Memory B cell (primary cell): ENCODE results near the gene IL1RAPL1.
"Not testable (repeated sequence)": the region's sequence is repeated elsewhere in the genome, so short reads cannot be mapped to it uniquely, and the experiment has no call there.

Source experiments
- ATAC-seq: fragments of 150-1000 bp; cut with Tn5 transposase; 2 replicates; pipeline ENCODE4 v1.10.0; 2021; ENCODE audit warnings: low read depth, mild to moderate bottlenecking, moderate library complexity
- DNase-seq, 2 donors: peaks; one replicate each; pipeline ENCODE4 v3.0.0; 2022; ENCODE audit warnings: low spot score in 2 of 2
- H3K27ac Mint-ChIP-seq: one replicate; pipeline ENCODE4 v1.8.0; 2022; ENCODE audit warnings: mild to moderate bottlenecking, moderate library complexity, mixed read lengths
- H3K27me3 Mint-ChIP-seq: one replicate; pipeline ENCODE4 v1.8.0; 2022; ENCODE audit warnings: mixed read lengths
- H3K36me3 Mint-ChIP-seq: one replicate; pipeline ENCODE4 v1.8.0; 2022; ENCODE audit warnings: mild to moderate bottlenecking, mixed read lengths
- H3K4me1 Mint-ChIP-seq: one replicate; pipeline ENCODE4 v1.8.0; 2022; ENCODE audit warnings: mixed read lengths
- H3K4me3 Mint-ChIP-seq: one replicate; pipeline ENCODE4 v1.8.0; 2022; ENCODE audit warnings: mild to moderate bottlenecking, moderate library complexity, mixed read lengths
- H3K9me3 Mint-ChIP-seq: one replicate; pipeline ENCODE4 v1.8.0; 2022; ENCODE audit warnings: mixed read lengths

IL1RAPL1 gene

DNA sequence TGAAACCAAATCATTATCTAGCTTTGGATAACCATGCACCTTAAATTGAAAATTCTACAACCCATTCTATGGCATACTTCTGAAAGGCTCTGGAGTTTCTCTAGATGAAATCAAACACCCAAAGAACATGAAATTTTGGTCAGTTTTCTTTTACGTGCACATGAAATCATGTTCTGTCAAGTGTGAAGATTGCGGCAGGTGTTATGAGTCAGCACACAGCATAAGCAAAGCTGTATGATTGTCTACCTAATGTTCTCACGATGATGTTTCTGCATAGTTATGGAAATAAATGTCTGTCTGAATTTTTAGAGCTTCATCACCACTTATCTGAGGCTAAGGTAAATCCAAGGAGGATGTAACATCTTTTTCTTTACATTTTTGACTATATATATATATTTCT is 495.3 kb downstream of the IL1RAPL1 start:
- H3K27me3 Mint-ChIP-seq, result no peaks in the 10 kb centered on the region
- no peak overlapping the region for H3K27ac Mint-ChIP-seq
- no peaks in the 10 kb centered on the region for H3K36me3 Mint-ChIP-seq
- DNase-seq, result no peak
- peaks cover 4% of the 10 kb centered on the region for H3K9me3 Mint-ChIP-seq
- no peak overlapping the region for H3K4me3 Mint-ChIP-seq
- no peak for ATAC-seq
- H3K4me1 Mint-ChIP-seq, result no peaks in the 10 kb centered on the region

DNA sequence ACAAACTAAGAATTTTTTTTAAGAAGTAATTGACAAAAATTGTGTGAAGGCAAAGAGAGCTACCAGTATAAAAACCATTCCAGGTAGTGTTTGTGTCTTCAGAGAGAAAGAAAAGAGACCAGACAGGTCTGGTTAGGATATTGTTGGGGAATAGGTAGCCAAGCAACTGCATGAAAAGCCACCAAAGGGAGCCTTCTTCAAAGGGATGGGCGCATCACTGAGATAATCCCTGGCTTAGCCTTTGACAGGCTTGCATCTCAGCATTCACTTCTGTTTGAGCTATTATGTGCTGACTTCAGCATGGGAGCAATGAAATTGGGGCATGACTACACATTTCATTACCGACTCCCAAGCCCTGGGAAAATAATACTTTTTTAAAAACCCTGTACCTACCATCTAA is 496.6 kb downstream of the IL1RAPL1 start:
- no peak overlapping the region for H3K4me3 Mint-ChIP-seq
- no peaks in the 10 kb centered on the region for H3K27me3 Mint-ChIP-seq
- H3K9me3 Mint-ChIP-seq, result peaks cover 2% of the 10 kb centered on the region
- DNase-seq, result no peak
- no peak for ATAC-seq
- H3K4me1 Mint-ChIP-seq, result no peaks in the 10 kb centered on the region
- H3K27ac Mint-ChIP-seq, result no peak overlapping the region
- no peaks in the 10 kb centered on the region for H3K36me3 Mint-ChIP-seq

DNA sequence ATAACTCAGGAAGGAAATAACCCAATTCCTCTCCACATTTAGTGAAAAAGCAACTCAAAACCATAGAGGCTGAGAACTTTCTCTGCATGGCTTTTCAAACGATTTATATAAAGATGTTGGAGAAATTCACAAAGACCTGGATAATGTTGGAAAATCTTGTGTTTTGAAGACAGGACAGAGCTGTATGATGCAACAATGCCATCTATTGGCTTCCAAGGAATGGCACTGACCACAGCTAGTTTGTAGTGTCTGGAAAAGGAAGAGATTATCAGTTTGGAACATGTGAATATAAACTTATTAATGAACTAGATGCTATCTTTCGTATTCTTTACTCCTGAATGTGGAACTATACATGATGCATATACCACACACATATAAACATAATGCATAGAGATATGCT is 503.6 kb downstream of the IL1RAPL1 start:
- ATAC-seq (no peak), DNase-seq (no peak)
- Mint-ChIP-seq H3K4me3 (no peak overlapping the region), H3K4me1 (no peaks in the 10 kb centered on the region), H3K36me3 (no peaks in the 10 kb centered on the region), H3K27me3 (no peaks in the 10 kb centered on the region), H3K27ac (no peak overlapping the region), H3K9me3 (no peaks in the 10 kb centered on the region)

DNA sequence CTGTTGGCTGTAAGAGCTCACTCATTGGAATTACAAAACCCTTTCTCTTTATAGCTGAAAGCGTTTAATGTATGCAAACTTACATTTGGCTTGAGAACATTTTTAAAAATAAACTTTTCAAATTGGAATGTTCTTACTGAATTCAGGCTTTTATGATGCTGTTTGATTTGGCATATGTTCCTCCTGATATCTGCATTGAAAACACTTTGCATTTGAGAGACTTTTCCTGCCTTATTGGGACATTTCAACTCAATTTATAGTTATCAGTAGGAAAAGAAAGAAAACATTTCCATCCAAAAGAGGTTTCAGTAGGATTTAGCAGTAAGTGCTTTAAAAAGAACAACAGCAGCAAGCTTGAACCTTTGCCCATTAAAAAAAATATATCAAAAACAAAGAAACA is 520.0 kb downstream of the IL1RAPL1 start:
- ATAC-seq, result no peak
- H3K27me3 Mint-ChIP-seq, result no peaks in the 10 kb centered on the region

DNA sequence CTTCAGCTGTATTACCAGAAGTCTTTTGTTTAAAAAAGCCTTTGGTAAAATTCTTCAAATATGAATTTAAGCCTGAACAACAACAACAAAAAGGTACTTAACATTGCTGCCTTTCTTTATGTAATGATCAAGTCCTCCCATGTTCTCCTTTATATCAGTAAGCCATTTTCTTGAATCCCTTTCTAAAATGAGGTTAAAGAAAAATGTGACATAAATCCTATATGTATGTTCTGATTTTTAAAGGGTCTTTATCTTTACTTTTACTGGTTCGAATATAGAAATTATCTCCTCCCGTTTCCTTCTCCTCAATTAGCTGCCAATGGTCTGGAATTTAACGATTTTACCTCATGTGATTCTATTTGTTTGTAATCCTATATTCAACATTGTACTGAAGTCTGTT is 522.8 kb downstream of the IL1RAPL1 start:
- Mint-ChIP-seq H3K4me3 (no peak overlapping the region), H3K27me3 (no peaks in the 10 kb centered on the region), H3K4me1 (no peaks in the 10 kb centered on the region), H3K9me3 (no peaks in the 10 kb centered on the region), H3K36me3 (no peaks in the 10 kb centered on the region), H3K27ac (no peak overlapping the region)
- ATAC-seq, result no peak
- no peak for DNase-seq

More for the DNA sequence above, 520.0 kb downstream of the IL1RAPL1 start:
- no peaks in the 10 kb centered on the region for H3K9me3 Mint-ChIP-seq
- H3K27ac Mint-ChIP-seq, result no peak overlapping the region
- DNase-seq, result no peak
- H3K36me3 Mint-ChIP-seq, result no peaks in the 10 kb centered on the region
- no peaks in the 10 kb centered on the region for H3K4me1 Mint-ChIP-seq
- no peak overlapping the region for H3K4me3 Mint-ChIP-seq

DNA sequence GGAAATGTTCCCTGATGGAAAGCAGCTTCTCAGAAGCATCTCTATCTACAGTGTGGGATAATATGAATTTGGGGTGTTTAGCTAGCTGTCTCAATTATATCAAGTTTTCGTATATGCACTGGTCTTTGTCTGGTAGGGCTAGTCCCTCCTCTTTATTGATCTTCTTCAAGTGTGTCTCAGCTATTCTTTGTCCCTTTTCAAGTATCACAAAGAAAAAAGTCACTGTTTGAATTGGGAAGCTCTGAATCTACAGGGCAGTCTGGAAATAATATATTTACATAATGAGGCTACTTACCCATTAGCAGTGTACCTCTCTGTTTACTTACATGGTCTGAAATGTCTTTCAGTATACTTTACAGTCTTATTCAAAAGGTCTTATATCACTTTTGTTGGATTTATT is 526.0 kb downstream of the IL1RAPL1 start:
- H3K4me1 Mint-ChIP-seq, result no peaks in the 10 kb centered on the region
- ATAC-seq (no peak), DNase-seq (no peak)
- H3K9me3 Mint-ChIP-seq, result peaks cover 1% of the 10 kb centered on the region
- no peaks in the 10 kb centered on the region for H3K36me3 Mint-ChIP-seq
- no peaks in the 10 kb centered on the region for H3K27me3 Mint-ChIP-seq
- no peak overlapping the region for H3K4me3 Mint-ChIP-seq
- H3K27ac Mint-ChIP-seq, result no peak overlapping the region

DNA sequence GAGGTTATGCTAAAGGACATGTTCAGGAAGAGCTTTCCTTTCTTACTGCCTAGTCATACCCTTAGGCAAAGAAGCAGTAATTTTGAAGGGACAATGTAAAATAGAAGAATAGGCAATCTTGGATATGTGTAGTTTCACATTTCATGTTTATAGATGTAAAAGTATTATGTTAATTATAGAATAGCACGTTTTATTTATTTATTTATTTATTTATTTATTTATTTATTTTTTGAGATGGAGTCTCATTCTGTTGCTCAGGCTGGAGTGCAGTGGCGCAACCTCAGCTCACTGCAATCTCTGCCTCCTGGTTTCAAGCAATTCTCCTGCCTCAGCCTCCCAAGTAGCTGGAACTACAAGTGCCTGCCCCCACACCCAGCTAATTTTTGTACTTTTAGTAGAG is 535.6 kb downstream of the IL1RAPL1 start:
- not testable (repeated sequence) for H3K4me3 Mint-ChIP-seq, H3K9me3 Mint-ChIP-seq, H3K36me3 Mint-ChIP-seq, H3K4me1 Mint-ChIP-seq, H3K27ac Mint-ChIP-seq, ATAC-seq, DNase-seq, H3K27me3 Mint-ChIP-seq

DNA sequence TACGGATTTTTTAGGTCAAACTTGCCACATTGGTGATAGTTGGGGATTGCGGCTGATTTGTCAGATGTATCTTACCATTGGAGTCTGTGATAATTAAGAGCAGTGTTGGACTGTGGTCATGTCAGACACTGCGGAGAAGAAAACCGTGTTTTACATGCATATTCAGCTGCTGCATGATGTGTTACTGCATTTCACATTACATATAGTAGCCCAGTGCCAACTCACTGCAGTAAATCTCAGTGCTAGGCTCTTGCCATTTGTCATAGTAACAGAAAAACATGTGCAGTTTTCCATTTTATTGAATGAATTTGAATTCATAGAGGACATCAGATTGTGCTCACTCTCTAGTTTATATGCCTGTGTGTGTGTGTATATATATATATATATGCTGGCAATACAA is 543.7 kb downstream of the IL1RAPL1 start:
- ATAC-seq, result no peak
- Mint-ChIP-seq H3K9me3 (no peaks in the 10 kb centered on the region), H3K4me3 (no peak overlapping the region), H3K27ac (no peak overlapping the region), H3K36me3 (no peaks in the 10 kb centered on the region), H3K27me3 (no peaks in the 10 kb centered on the region), H3K4me1 (no peaks in the 10 kb centered on the region)
- DNase-seq, result no peak

DNA sequence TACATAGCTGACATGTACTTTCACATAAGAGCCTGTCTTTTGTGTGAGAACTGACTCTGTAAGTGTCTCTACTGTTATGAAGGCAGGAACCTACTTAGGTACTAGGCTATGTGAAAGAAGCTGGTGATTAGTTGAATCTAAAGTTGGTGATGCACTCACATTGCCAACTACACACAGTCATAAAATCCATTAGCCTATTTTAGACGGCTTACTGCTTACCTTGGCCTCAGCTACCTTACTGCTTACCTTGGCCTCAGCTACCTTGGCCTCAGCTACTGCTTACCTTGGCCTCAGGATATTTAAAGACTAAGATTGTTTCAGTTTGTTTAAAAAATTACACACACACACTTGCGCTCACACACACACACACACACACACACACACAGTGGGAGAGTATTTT is 549.7 kb downstream of the IL1RAPL1 start:
- Mint-ChIP-seq H3K27me3 (no peaks in the 10 kb centered on the region), H3K27ac (no peak overlapping the region), H3K9me3 (no peaks in the 10 kb centered on the region), H3K36me3 (no peaks in the 10 kb centered on the region), H3K4me1 (no peaks in the 10 kb centered on the region), H3K4me3 (no peak overlapping the region)
- no peak for ATAC-seq
- no peak for DNase-seq

DNA sequence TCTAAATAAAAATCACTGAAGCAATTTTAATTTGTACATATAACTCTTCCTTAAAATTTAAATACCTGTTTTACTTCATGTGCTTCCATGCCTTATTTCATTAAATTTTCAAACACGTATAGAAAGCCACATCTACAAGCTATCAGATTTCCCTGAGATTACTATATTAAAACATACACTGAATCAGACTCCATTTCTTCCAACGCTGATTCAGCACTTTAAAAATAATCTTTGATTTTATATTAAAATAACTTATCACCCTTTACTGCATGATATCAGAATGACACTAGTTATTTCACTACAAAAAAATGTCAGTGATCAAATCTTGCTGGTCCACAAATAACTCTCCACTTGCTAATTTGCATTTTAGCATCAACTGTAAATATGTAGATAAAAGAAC is 550.8 kb downstream of the IL1RAPL1 start:
- DNase-seq (no peak), ATAC-seq (no peak)
- H3K27me3 Mint-ChIP-seq, result no peaks in the 10 kb centered on the region
- H3K27ac Mint-ChIP-seq, result no peak overlapping the region
- H3K4me3 Mint-ChIP-seq, result no peak overlapping the region
- no peaks in the 10 kb centered on the region for H3K36me3 Mint-ChIP-seq
- no peaks in the 10 kb centered on the region for H3K9me3 Mint-ChIP-seq
- no peaks in the 10 kb centered on the region for H3K4me1 Mint-ChIP-seq

DNA sequence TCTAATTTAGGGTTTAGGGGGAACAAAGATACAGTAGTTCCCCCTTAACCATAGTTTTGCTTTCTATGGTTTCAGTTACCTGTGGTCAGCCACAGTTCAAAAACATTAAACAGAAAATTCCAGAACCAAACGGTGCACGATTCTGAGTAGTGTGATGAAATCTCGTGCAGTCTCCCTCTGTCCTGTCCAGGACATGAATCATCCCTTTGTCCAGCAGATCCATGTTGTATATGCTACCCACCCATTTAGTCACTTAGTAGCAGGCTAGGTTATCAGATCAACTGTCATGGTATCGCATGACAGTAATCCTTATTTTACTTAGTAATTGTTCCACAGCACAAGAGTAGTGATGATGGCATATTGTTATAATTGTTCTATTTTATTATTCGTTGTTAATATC is 556.1 kb downstream of the IL1RAPL1 start:
- Mint-ChIP-seq H3K27ac (no peak overlapping the region), H3K4me1 (no peaks in the 10 kb centered on the region)

DNA sequence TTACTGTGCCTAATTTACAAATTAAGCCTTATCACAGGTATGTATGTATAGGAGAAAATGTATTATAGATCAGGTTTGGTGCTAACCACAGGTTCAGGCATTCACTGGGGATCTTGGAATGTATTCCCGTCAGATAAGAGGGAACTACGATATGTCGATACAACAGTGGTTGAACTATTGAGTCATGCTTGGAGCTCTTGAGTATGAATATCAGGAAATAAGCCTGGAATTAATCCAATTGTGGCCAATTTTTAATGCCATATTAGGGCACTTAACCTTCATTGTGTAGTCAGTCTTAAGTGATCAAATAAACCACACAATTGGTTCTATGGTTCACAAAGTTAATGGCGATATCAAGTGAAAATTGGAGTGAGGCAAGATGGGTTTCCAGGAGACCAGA is 556.5 kb downstream of the IL1RAPL1 start:
- Mint-ChIP-seq H3K4me3 (no peak overlapping the region), H3K9me3 (peaks cover 4% of the 10 kb centered on the region), H3K27ac (no peak overlapping the region), H3K36me3 (no peaks in the 10 kb centered on the region), H3K27me3 (no peaks in the 10 kb centered on the region), H3K4me1 (no peaks in the 10 kb centered on the region)
- no peak for ATAC-seq
- no peak for DNase-seq

More for the DNA sequence above, 556.1 kb downstream of the IL1RAPL1 start:
- H3K36me3 Mint-ChIP-seq, result no peaks in the 10 kb centered on the region
- peaks cover 4% of the 10 kb centered on the region for H3K9me3 Mint-ChIP-seq
- DNase-seq (no peak), ATAC-seq (no peak)
- H3K4me3 Mint-ChIP-seq, result no peak overlapping the region
- no peaks in the 10 kb centered on the region for H3K27me3 Mint-ChIP-seq

DNA sequence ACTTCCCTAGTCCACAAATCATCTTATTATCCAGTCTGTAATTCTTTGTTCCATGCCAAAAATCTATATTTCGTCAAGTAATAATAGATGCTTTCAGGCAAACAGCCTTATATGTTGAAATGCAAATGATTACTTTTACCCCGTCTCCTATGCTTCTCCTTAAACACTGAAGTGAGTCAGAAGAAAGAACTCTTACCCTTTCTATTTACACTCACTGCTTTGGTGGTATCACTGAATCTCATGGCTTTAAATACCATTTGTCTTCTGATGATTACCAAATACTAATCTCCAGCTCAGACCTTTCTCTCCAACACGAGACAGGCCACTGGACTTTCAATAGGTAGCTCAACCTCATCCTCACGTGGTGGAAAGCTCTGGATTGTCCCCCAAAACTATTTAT is 558.1 kb downstream of the IL1RAPL1 start:
- Mint-ChIP-seq H3K27me3 (no peaks in the 10 kb centered on the region), H3K4me3 (no peak overlapping the region), H3K36me3 (no peaks in the 10 kb centered on the region), H3K9me3 (peaks cover 4% of the 10 kb centered on the region), H3K4me1 (no peaks in the 10 kb centered on the region), H3K27ac (no peak overlapping the region)
- ATAC-seq, result no peak
- no peak for DNase-seq

DNA sequence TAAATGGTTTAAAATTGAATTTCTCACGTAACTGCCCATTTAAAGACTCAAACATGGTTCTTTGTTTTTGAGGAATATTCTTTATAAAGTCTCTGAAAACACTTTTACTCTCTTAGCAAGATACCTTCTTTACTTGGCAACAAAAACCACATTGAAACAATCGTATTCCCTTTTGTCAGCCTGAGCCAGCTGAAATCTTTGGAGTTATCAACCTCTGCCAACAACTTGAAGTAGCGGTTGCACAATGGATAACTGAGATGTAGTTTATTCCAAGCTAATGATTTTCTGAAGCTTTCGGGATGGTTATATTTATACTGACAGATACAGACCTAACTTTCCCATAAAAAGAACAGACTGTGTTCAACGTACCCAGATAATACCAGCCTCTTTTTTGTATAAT is 561.3 kb downstream of the IL1RAPL1 start:
- Mint-ChIP-seq H3K4me1 (no peaks in the 10 kb centered on the region), H3K27me3 (no peaks in the 10 kb centered on the region), H3K9me3 (peaks cover 4% of the 10 kb centered on the region), H3K4me3 (no peak overlapping the region), H3K27ac (no peak overlapping the region), H3K36me3 (no peaks in the 10 kb centered on the region)
- ATAC-seq (no peak), DNase-seq (no peak)

DNA sequence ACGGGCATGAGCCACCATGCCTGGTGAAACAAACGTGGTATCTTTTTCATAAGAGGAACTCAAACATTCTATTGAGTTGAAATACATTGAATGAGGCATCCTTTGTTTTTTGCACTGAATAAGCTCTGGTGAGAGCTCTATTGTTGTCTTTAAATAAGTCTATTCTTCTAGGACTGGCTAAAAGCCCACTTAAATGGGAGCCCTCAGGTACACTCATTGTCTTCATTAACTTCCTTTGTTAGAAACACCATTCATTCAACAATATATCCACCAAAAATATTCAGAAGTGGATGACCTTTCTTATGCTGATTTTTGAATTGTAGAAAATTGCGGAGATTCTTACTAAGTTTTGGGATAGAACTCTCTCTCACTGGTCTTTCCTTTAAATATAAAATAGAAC is 568.0 kb downstream of the IL1RAPL1 start:
- no peak for ATAC-seq
- no peaks in the 10 kb centered on the region for H3K36me3 Mint-ChIP-seq
- H3K4me1 Mint-ChIP-seq, result no peaks in the 10 kb centered on the region
- no peak for DNase-seq
- H3K27me3 Mint-ChIP-seq, result no peaks in the 10 kb centered on the region
- H3K4me3 Mint-ChIP-seq, result no peak overlapping the region
- H3K9me3 Mint-ChIP-seq, result peaks cover 4% of the 10 kb centered on the region
- H3K27ac Mint-ChIP-seq, result no peak overlapping the region

DNA sequence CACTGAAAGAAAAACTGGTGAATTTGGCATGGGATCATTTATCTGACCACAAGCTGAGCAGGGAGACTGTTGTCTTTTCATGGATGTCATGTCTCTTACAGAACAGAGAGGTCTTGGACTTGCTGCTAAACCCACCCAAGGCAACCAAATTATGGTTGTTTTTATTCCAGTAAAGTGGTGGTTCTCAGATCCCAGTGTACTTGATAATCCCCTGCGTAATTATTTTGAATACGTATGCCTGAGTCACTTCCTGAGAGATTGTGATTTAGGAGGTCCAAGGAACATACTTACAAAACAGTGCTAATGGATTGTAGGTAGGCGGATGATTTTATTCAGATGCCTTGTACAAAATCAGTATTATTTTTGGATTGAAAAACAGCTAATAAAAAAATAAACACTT is 585.6 kb downstream of the IL1RAPL1 start:
- no peaks in the 10 kb centered on the region for H3K36me3 Mint-ChIP-seq
- H3K4me1 Mint-ChIP-seq, result no peaks in the 10 kb centered on the region
- DNase-seq (no peak), ATAC-seq (no peak)
- H3K9me3 Mint-ChIP-seq, result no peaks in the 10 kb centered on the region
- H3K27ac Mint-ChIP-seq, result no peak overlapping the region
- H3K27me3 Mint-ChIP-seq, result no peaks in the 10 kb centered on the region
- no peak overlapping the region for H3K4me3 Mint-ChIP-seq
